Testis (tissue), 3 donors: Measurements from ENCODE around the gene SUV39H1. TPM values are rescaled to one million over a fixed set of nuclear protein-coding genes. Genes with fewer than 3 reads are reported as not detected.
"Not testable (repeated sequence)": the region's sequence is repeated elsewhere in the genome, so short reads cannot be mapped to it uniquely, and the experiment has no call there.

Experiments
- DNase-seq: peaks from one replicate; pipeline ENCODE4 v3.0.0-alpha.2; 2019
- H3K27ac ChIP-seq, 2 donors: fragments of 200-600 bp; sonication (generic); one replicate each; pipeline ENCODE4 v1.5.1; 2019
- H3K27me3 ChIP-seq: fragments of 200-600 bp; sonication (generic); one replicate; pipeline ENCODE4 v1.5.1; 2019
- H3K36me3 ChIP-seq: fragments of 200-600 bp; sonication (generic); one replicate; pipeline ENCODE4 v1.5.1; 2017; ENCODE audit warnings: low read depth; ENCODE audit errors: missing control alignments
- H3K4me1 ChIP-seq: fragments of 200-600 bp; sonication (generic); one replicate; pipeline ENCODE4 v1.5.1; 2019
- H3K4me3 ChIP-seq, 2 donors: fragments of 200-600 bp; sonication (generic); one replicate each; pipeline ENCODE4 v1.5.1; 2017 to 2019
- H3K9me3 ChIP-seq: fragments of 200-600 bp; sonication (generic); one replicate; pipeline ENCODE4 v1.5.1; 2017
- CTCF ChIP-seq, 3 experiments: fragments of 450-650 bp in 2 of 3; fragments of 200-600 bp in 1 of 3; sonication (generic) in 1 of 3; IDR thresholded peaks; one replicate each; pipeline ENCODE4 v1.5.1; 2016 to 2019; ENCODE audit warnings: antibody characterized with exemption in 3 of 3, mild to moderate bottlenecking in 2 of 3, moderate library complexity in 1 of 3
- POLR2A ChIP-seq: fragments of 450-650 bp; IDR thresholded peaks from one replicate; pipeline ENCODE4 v1.6.1; 2017; ENCODE audit warnings: antibody characterized with exemption, mild to moderate bottlenecking, moderate library complexity
- WGBS, 2 donors: methylation state at CpG; one replicate each; pipeline ENCODE4 v1.1.5; 2018; 5-methylcytosine and 5-hydroxymethylcytosine counted together
- intact Hi-C: fragments of 100-400 bp; cut with DNase I; formaldehyde crosslinking; loops from one replicate; pipeline ENCODE4 v1.15.1; 2023; ENCODE audit warnings: low total_unique reads
- polyA plus RNA-seq: library from polyadenylated mRNA; stranded (reverse); fragments of 350-450 nt; fragmentation: Illumina TruSeq; extraction: RNeasy Lipid Tissue Mini Kit (QIAGEN cat#74804); gene quantifications from one replicate; pipeline ENCODE4 v1.2.3, GENCODE V29; 2014; ENCODE audit warnings: low read depth, low replicate concordance; ENCODE audit not compliant: insufficient read depth
- total RNA-seq, 2 donors: library from RNA; depleted of rRNA; stranded (reverse); fragments of >200 nt; gene quantifications; one replicate each; pipeline ENCODE4 v1.2.3, GENCODE V29; 2016

SUV39H1 gene
- total and polyA plus RNA-seq, 3 donors from 2014 or later, result 10.3 to 16.7 (median 16.5) TPM

DNA sequence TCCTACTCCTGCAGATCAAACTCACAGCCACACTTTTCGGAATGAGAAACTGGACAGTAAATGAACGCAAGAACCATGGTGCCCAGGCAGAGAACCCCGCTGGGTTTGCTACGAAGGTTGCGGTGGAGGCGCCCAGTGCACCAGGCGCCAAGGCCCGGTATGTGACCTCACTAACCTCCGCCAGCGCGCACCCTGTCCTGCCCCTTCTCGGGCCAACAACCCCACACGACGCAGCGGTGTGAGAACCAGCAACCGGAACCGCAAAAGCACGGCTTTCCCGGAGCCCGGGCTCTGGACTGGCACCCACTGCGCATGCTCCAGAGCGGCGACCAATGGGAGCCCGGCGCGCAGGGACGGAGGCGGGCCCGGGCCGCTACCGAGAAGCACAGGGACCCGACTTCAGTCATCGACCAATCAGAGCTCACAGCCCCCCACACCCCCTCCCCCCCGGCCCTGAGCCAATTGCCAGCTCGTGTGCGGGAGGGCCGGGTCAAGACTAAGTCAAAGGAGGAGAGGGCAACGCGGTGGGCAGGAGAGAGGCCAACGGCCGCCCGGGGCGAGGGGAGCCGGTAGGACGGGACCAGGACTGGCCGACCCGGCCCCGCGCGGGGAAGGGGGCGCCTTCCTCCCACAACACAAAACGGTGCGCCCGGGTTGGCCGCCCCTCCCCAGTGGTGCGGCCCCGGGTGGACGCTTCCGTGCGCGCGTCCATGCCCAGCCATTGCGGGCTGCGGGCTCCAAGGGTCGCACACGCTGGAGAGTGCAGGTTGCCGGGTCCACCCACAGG lies 20.2 kb upstream of the SUV39H1 start:
- peak; percentile 89 for DNase-seq
- intact Hi-C loops, result no loop called here
- Histone ChIP-seq H3K4me1 (no peaks in the 10 kb centered on the region), H3K9me3 (no peaks in the 10 kb centered on the region), H3K27ac (peak overlapping the region; percentile 83), H3K36me3 (no peaks in the 10 kb centered on the region), H3K4me3 (peak overlapping the region; percentile 63 to 79), H3K27me3 (no peaks in the 10 kb centered on the region)
- TF ChIP-seq CTCF (IDR thresholded peaks at IDR 0.05) (no peak), POLR2A (no peak)
- 0% methylated on average over 1 of the region's 67 CpGs; no CpG with 5 or more reads in 1 of the 2 donors for WGBS, 2 donors

GRCh38 chrX:48676893-48677270 lies 19.7 kb upstream of the SUV39H1 start:
- H3K27ac ChIP-seq, result peak overlapping the region; percentile 83
- H3K36me3 ChIP-seq, result no peaks in the 10 kb centered on the region
- H3K4me3 ChIP-seq, result peak overlapping the region; percentile 63 to 79
- TF ChIP-seq CTCF (IDR thresholded peaks at IDR 0.05) (no peak), POLR2A (no peak)
- no peak for DNase-seq
- no peaks in the 10 kb centered on the region for H3K27me3 ChIP-seq
- H3K9me3 ChIP-seq, result no peaks in the 10 kb centered on the region
- intact Hi-C loops, result no loop called here
- WGBS, 2 donors, result 0 to 2% methylated on average over 4 to 5 of the region's 9 CpGs
- no peaks in the 10 kb centered on the region for H3K4me1 ChIP-seq

- DNase-seq, result no peak
- H3K9me3 ChIP-seq, result no peaks in the 10 kb centered on the region
- H3K27me3 ChIP-seq, result no peaks in the 10 kb centered on the region
- H3K36me3 ChIP-seq, result no peaks in the 10 kb centered on the region
- WGBS, 2 donors, result 15 to 18% methylated on average over 9 to 10 of the region's 10 CpGs
- H3K4me1 ChIP-seq, result no peaks in the 10 kb centered on the region
- H3K27ac ChIP-seq, result peak overlapping the region in 1 of 2 donors; percentile 83
- no peak overlapping the region for H3K4me3 ChIP-seq
- intact Hi-C loops, result no loop called here
- TF ChIP-seq CTCF (IDR thresholded peaks at IDR 0.05) (no peak), POLR2A (no peak)
Observed at GRCh38 chrX:48677516-48677915, 19.0 kb upstream of the SUV39H1 start.

GRCh38 chrX:48680467-48680866 lies 16.1 kb upstream of the SUV39H1 start:
- 61% methylated on average over 2 of the region's 2 CpGs for WGBS, 2 donors
- DNase-seq, H3K36me3 ChIP-seq, intact Hi-C loops, H3K4me1 ChIP-seq, H3K9me3 ChIP-seq, H3K27ac ChIP-seq, H3K27me3 ChIP-seq, H3K4me3 ChIP-seq: not testable (repeated sequence)

DNA sequence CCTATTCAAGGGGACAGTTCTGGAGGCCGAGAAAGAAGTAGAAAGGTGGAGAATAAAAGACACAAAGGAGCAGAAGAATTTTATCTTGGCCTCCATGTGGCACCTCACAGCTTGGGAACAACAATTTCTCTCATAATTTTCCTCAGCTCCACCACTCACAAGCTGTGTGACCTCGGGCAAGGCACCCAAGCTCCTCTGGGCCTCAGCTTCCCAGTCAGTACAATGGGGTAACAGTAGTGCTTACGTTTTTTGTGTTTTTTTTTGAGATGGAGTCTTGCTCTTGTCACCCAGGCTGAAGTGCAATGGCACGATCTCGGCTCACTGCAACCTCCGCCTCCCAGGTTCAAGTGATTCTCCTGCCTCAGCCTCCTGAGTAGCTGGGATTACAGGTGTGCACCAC lies 15.6 kb upstream of the SUV39H1 start:
- WGBS, 2 donors, result 95 to 98% methylated on average over 6 of the region's 6 CpGs

More for the DNA sequence above, 15.6 kb upstream of the SUV39H1 start:
- H3K4me3 ChIP-seq, H3K36me3 ChIP-seq, intact Hi-C loops, DNase-seq, H3K27me3 ChIP-seq, H3K9me3 ChIP-seq, H3K4me1 ChIP-seq, H3K27ac ChIP-seq: not testable (repeated sequence)
